Retinal pigment epithelial cell (primary cell): Measurements from ENCODE around the gene CDH16.

Experiments used
- DNase-seq: peaks from one replicate; pipeline ENCODE4 v3.0.0-alpha.2; 2010; ENCODE audit warnings: low read depth
- H3K4me3 ChIP-seq: 2 replicates; pipeline ENCODE4 v1.5.1; 2011; ENCODE audit warnings: mild to moderate bottlenecking, low read length, control low read depth, moderate library complexity
- CTCF ChIP-seq: conservative IDR thresholded peaks from 2 replicates; pipeline ENCODE4 v1.5.1; 2011; ENCODE audit warnings: low read depth, low read length, control low read depth, inconsistent platforms

Gene CDH16

GRCh38 chr16:66920924-66921680, 2.4 kb upstream of the CDH16 start:
- TF ChIP-seq CTCF: no peak
- no peak overlapping the region for H3K4me3 ChIP-seq
- DNase-seq: no peak

GRCh38 chr16:66920299-66920590, 1.6 kb upstream of the CDH16 start:
- no peak for DNase-seq
- TF ChIP-seq CTCF: no peak
- H3K4me3 ChIP-seq: no peak overlapping the region

GRCh38 chr16:66919569-66920298, 1.0 kb upstream of the CDH16 start:
- no peak overlapping the region for H3K4me3 ChIP-seq
- DNase-seq: no peak
- no peak for TF ChIP-seq CTCF

- no peak for DNase-seq
- no peak overlapping the region for H3K4me3 ChIP-seq
- TF ChIP-seq CTCF: no peak
Measured at GRCh38 chr16:66918355-66918754, 330 bp downstream of the CDH16 start.

GRCh38 chr16:66917741-66918140, 944 bp downstream of the CDH16 start:
- H3K4me3 ChIP-seq: no peak overlapping the region
- no peak for DNase-seq
- no peak for TF ChIP-seq CTCF

GRCh38 chr16:66916518-66916917, 2.2 kb downstream of the CDH16 start:
- H3K4me3 ChIP-seq: no peak overlapping the region
- no peak for TF ChIP-seq CTCF

GRCh38 chr16:66915041-66915440, 3.6 kb downstream of the CDH16 start:
- no peak for DNase-seq
- TF ChIP-seq CTCF: no peak
- H3K4me3 ChIP-seq: no peak overlapping the region

More at GRCh38 chr16:66916518-66916917, 2.2 kb downstream of the CDH16 start:
- DNase-seq: no peak
